MM.1S (cell line): ENCODE measurements around the gene COL13A1.

Experiments
- DNase-seq: peaks from one replicate; pipeline ENCODE4 v3.0.0-alpha.2; 2015
- H2AFZ ChIP-seq: fragments of 300-600 bp; sonication (generic); 2 replicates; pipeline ENCODE4 v1.6.0; 2016; ENCODE audit warnings: antibody characterized with exemption, low read length
- H3F3A ChIP-seq: fragments of 300-600 bp; sonication (generic); 2 replicates; pipeline ENCODE4 v1.6.1; 2016; ENCODE audit warnings: mild to moderate bottlenecking, antibody characterized with exemption, low read length, moderate library complexity, mixed read lengths; ENCODE audit not compliant: insufficient read depth
- H3K27ac ChIP-seq: fragments of 300-600 bp; sonication (generic); 2 replicates; pipeline ENCODE4 v1.5.1; 2016; ENCODE audit warnings: mild to moderate bottlenecking, low read length
- H3K27me3 ChIP-seq: fragments of 300-600 bp; sonication (generic); replicated peaks from 2 replicates; pipeline ENCODE4 v1.6.0; 2016; ENCODE audit warnings: low read length; ENCODE audit not compliant: insufficient read depth
- H3K36me3 ChIP-seq: fragments of 300-600 bp; sonication (generic); replicated peaks from 2 replicates; pipeline ENCODE4 v1.6.1; 2016; ENCODE audit warnings: mild to moderate bottlenecking, low read length, mixed read lengths; ENCODE audit not compliant: insufficient read depth
- H3K4me1 ChIP-seq: fragments of 300-600 bp; sonication (generic); 2 replicates; pipeline ENCODE4 v1.6.1; 2016; ENCODE audit warnings: low read length, mixed read lengths
- H3K4me2 ChIP-seq: fragments of 300-600 bp; sonication (generic); 2 replicates; pipeline ENCODE4 v1.6.0; 2016; ENCODE audit warnings: low read depth, low read length
- H3K4me3 ChIP-seq: fragments of 300-600 bp; sonication (generic); 2 replicates; pipeline ENCODE4 v1.5.1; 2016; ENCODE audit warnings: low read length, mixed read lengths
- H3K79me2 ChIP-seq: fragments of 300-600 bp; sonication (generic); 2 replicates; pipeline ENCODE4 v1.6.1; 2016; ENCODE audit warnings: mixed run types, low read length, mixed read lengths
- H3K9ac ChIP-seq: fragments of 300-600 bp; sonication (generic); 2 replicates; pipeline ENCODE4 v1.6.1; 2016; ENCODE audit warnings: low read length, mixed read lengths
- H3K9me2 ChIP-seq: fragments of 300-600 bp; sonication (generic); replicated peaks from 2 replicates; pipeline ENCODE4 v1.6.1; 2016; ENCODE audit warnings: mild to moderate bottlenecking, low read length, mixed read lengths; ENCODE audit not compliant: insufficient read depth
- H3K9me3 ChIP-seq: fragments of 300-600 bp; sonication (generic); replicated peaks from 2 replicates; pipeline ENCODE4 v1.6.1; 2016; ENCODE audit warnings: mild to moderate bottlenecking, low read length, mixed read lengths; ENCODE audit not compliant: insufficient read depth
- H4K20me1 ChIP-seq: fragments of 300-600 bp; sonication (generic); 2 replicates; pipeline ENCODE4 v1.6.1; 2016; ENCODE audit warnings: mild to moderate bottlenecking, low read length, moderate library complexity, mixed read lengths; ENCODE audit not compliant: insufficient read depth
- CTCF ChIP-seq: fragments of 300-600 bp; sonication (generic); IDR thresholded peaks from 2 replicates; pipeline ENCODE4 v1.5.1; 2016; ENCODE audit warnings: antibody characterized with exemption, low read length, mixed read lengths
- EZH2 ChIP-seq: fragments of 300-600 bp; sonication (generic); optimal IDR thresholded peaks from 2 replicates; pipeline ENCODE3; 2017; ENCODE audit warnings: low read depth, mild to moderate bottlenecking, antibody characterized with exemption, low read length, mixed read lengths
- EZH2phosphoT487 ChIP-seq: fragments of 300-600 bp; sonication (generic); IDR thresholded peaks from 2 replicates; pipeline ENCODE4 v1.6.1; 2018; ENCODE audit warnings: antibody characterized with exemption, low read length

Gene COL13A1

GRCh38 chr10:69818676-69819239 lies 17.1 kb downstream of the COL13A1 start:
- Histone ChIP-seq H3K4me1 (no peaks in the 10 kb centered on the region), H3K9me3 (no peaks in the 10 kb centered on the region), H3K27me3 (peaks cover 27% of the 10 kb centered on the region; the same call in 1 of the 2 replicates), H2AFZ (no peak overlapping the region), H3K9me2 (no peaks in the 10 kb centered on the region), H3K4me2 (no peak overlapping the region), H4K20me1 (no peaks in the 10 kb centered on the region), H3K4me3 (no peak overlapping the region), H3F3A (no peaks in the 10 kb centered on the region), H3K27ac (no peak overlapping the region), H3K36me3 (no peaks in the 10 kb centered on the region), H3K9ac (no peak overlapping the region), H3K79me2 (no peaks in the 10 kb centered on the region)
- no peak for DNase-seq
- TF ChIP-seq EZH2phosphoT487 (no peak), EZH2 (no peak), CTCF (no peak)

GRCh38 chr10:69819716-69820506 lies 18.2 kb downstream of the COL13A1 start:
- Histone ChIP-seq H2AFZ (no peak overlapping the region), H3K4me1 (no peaks in the 10 kb centered on the region), H3K79me2 (no peaks in the 10 kb centered on the region), H3K4me2 (no peak overlapping the region), H3K9ac (no peak overlapping the region), H3K4me3 (no peak overlapping the region), H3K9me3 (no peaks in the 10 kb centered on the region), H3K27ac (no peak overlapping the region), H3K27me3 (peaks cover 27% of the 10 kb centered on the region; the same call in 1 of the 2 replicates), H3K36me3 (no peaks in the 10 kb centered on the region), H3K9me2 (no peaks in the 10 kb centered on the region), H3F3A (no peaks in the 10 kb centered on the region), H4K20me1 (no peaks in the 10 kb centered on the region)
- DNase-seq = no peak
- TF ChIP-seq CTCF (no peak), EZH2phosphoT487 (no peak), EZH2 (no peak)

DNA sequence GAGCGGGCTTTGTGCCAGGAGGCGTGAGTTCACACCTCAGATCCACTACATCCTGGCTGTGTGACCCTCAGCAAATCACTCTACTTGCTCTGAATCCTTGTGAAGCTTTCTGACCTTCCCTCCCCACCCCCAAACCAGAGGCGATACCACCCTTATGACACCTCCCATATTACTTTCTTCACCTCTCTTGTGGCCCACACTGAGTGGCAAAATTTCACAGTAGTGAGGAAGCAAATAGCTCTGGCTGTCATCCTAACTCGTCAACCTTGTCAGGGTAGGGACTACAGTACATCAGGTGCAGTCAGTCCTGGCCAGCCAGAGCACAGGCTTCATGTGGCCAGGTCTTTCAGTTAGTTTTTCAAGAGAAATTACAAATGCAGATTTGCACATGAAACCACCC lies 19.1 kb downstream of the COL13A1 start:
- no peaks in the 10 kb centered on the region for H3K79me2 ChIP-seq
- H2AFZ ChIP-seq = no peak overlapping the region
- H3K9me2 ChIP-seq = no peaks in the 10 kb centered on the region
- no peaks in the 10 kb centered on the region for H4K20me1 ChIP-seq
- H3K36me3 ChIP-seq = no peaks in the 10 kb centered on the region
- no peak for DNase-seq
- H3K4me1 ChIP-seq = no peaks in the 10 kb centered on the region
- no peak overlapping the region for H3K27ac ChIP-seq
- no peaks in the 10 kb centered on the region for H3F3A ChIP-seq
- H3K9me3 ChIP-seq = no peaks in the 10 kb centered on the region
- peaks cover 27% of the 10 kb centered on the region; the same call in 1 of the 2 replicates for H3K27me3 ChIP-seq
- H3K4me2 ChIP-seq = no peak overlapping the region
- no peak for TF ChIP-seq CTCF
- no peak for TF ChIP-seq EZH2phosphoT487
- TF ChIP-seq EZH2 = no peak
- no peak overlapping the region for H3K4me3 ChIP-seq
- no peak overlapping the region for H3K9ac ChIP-seq
